22Rv1 (cell line): ENCODE results near the gene GSTM1.
A peak's percentile ranks its signal among the peaks of the same experiment; 100 is the strongest.

ENCODE experiments used
- H3K27ac ChIP-seq: fragments of 450-650 bp; 2 replicates; pipeline ENCODE4 v1.5.1; 2017
- ZFX ChIP-seq: fragments of 450-650 bp; IDR thresholded peaks from 2 replicates; pipeline ENCODE4 v1.6.1; 2017; ENCODE audit warnings: antibody characterized with exemption, borderline replicate concordance
- TF ChIP-seq, protein P1 (sequence below): fragments of 450-650 bp; IDR thresholded peaks from 2 replicates; pipeline ENCODE4 v1.5.1; 2017; ENCODE audit warnings: mild to moderate bottlenecking

The GSTM1 gene

GRCh38 chr1:109642626-109643025 lies 45.0 kb upstream of the GSTM1 start:
- no peak overlapping the region for H3K27ac ChIP-seq

GRCh38 chr1:109643385-109644230 lies 44.0 kb upstream of the GSTM1 start:
- no peak overlapping the region for H3K27ac ChIP-seq
- TF ChIP-seq, protein P1, sequence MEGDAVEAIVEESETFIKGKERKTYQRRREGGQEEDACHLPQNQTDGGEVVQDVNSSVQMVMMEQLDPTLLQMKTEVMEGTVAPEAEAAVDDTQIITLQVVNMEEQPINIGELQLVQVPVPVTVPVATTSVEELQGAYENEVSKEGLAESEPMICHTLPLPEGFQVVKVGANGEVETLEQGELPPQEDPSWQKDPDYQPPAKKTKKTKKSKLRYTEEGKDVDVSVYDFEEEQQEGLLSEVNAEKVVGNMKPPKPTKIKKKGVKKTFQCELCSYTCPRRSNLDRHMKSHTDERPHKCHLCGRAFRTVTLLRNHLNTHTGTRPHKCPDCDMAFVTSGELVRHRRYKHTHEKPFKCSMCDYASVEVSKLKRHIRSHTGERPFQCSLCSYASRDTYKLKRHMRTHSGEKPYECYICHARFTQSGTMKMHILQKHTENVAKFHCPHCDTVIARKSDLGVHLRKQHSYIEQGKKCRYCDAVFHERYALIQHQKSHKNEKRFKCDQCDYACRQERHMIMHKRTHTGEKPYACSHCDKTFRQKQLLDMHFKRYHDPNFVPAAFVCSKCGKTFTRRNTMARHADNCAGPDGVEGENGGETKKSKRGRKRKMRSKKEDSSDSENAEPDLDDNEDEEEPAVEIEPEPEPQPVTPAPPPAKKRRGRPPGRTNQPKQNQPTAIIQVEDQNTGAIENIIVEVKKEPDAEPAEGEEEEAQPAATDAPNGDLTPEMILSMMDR = peak; percentile 91
- no peak for TF ChIP-seq ZFX

More at GRCh38 chr1:109642626-109643025, 45.0 kb upstream of the GSTM1 start:
- TF ChIP-seq, protein P1 = no peak
- no peak for TF ChIP-seq ZFX

- TF ChIP-seq, protein P1 = no peak
- no peak for TF ChIP-seq ZFX
- H3K27ac ChIP-seq = no peak overlapping the region
Measured at GRCh38 chr1:109644670-109645069, 42.9 kb upstream of the GSTM1 start.

- TF ChIP-seq, protein P1 = peak; percentile 69
- TF ChIP-seq ZFX = no peak
- no peak overlapping the region for H3K27ac ChIP-seq
Measured at GRCh38 chr1:109649491-109649914, 38.1 kb upstream of the GSTM1 start.

GRCh38 chr1:109650609-109651008 lies 37.0 kb upstream of the GSTM1 start:
- TF ChIP-seq, protein P1 = no peak
- TF ChIP-seq ZFX = no peak
- no peak overlapping the region for H3K27ac ChIP-seq

DNA sequence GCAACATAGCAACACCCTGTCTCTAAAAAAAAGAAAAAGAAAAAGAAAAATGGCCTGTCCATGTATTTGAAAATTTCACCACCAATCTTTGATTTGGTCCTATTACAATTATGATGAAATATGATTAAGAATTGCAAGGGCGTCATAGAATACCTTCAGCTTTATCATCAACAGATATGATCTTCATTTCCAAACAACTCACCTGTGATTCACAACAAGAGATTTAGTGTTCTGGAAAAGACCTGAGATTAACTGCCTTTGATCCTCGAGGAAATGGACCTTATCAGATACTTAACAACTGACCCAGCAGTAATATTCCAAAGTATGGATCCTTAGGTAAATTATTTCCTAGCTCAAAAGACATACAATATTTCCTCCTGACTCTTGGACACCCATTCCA lies 35.2 kb upstream of the GSTM1 start:
- H3K27ac ChIP-seq = no peak overlapping the region
- TF ChIP-seq ZFX = no peak
- TF ChIP-seq, protein P1 = no peak

- H3K27ac ChIP-seq = no peak overlapping the region
- no peak for TF ChIP-seq ZFX
- TF ChIP-seq, protein P1 = no peak
Measured at GRCh38 chr1:109653306-109653705, 34.3 kb upstream of the GSTM1 start.
